ENCODE data around the gene TAF11L4. TPM values are rescaled to one million over a fixed set of nuclear protein-coding genes. Genes with fewer than 3 reads are reported as not detected.
"Not testable (repeated sequence)": the region's sequence is repeated elsewhere in the genome, so short reads cannot be mapped to it uniquely, and the experiment has no call there.

The TAF11L4 gene
- total RNA-seq, 1 experiment from 2014 or later, result not detected

DNA sequence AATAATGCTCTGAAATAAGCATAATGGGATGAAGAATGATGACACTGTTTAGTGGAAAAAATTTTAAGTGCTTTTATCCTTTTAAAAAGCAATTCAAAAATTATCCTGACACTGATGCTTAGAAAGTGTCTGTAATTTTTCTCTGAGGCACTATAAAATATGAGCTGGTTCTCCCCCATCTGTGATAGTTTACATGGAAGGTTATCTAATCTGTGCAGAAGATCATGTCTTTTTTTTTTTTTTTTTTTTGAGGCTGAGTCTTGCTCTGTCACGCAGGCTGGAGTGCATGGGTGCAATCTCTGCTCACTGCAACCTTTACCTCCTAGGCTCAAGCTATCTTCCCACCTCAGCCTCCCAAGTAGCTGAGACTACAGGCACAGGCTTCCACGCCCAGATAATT is 38.8 kb upstream of the TAF11L4 start:
- no peaks in the 10 kb centered on the region for H3K36me3 ChIP-seq (ENCODE audit: control insufficient read depth, insufficient read depth, low read length)
- no peaks in the 10 kb centered on the region for H3K27me3 ChIP-seq (ENCODE audit: control insufficient read depth, insufficient read depth, low read length)
- no TSS peak for BruUV-seq (replicated peaks)
- intact Hi-C loops (cut with micrococcal nuclease; ENCODE audit: unreplicated experiment) (no loop called here), in situ Hi-C loops (cut with HindIII; ENCODE audit: low pct_unique_long_range_greater_than_20kb, low sequenced_read_pairs) (no loop called here)
- H3K27ac ChIP-seq (ENCODE audit: low read length), result no peak overlapping the region
- ChIA-PET CTCF (no interaction called here), POLR2A (no interaction called here)
- no peak for DNase-seq (ENCODE audit: low read depth, low spot score)
- TF ChIP-seq, protein P1, sequence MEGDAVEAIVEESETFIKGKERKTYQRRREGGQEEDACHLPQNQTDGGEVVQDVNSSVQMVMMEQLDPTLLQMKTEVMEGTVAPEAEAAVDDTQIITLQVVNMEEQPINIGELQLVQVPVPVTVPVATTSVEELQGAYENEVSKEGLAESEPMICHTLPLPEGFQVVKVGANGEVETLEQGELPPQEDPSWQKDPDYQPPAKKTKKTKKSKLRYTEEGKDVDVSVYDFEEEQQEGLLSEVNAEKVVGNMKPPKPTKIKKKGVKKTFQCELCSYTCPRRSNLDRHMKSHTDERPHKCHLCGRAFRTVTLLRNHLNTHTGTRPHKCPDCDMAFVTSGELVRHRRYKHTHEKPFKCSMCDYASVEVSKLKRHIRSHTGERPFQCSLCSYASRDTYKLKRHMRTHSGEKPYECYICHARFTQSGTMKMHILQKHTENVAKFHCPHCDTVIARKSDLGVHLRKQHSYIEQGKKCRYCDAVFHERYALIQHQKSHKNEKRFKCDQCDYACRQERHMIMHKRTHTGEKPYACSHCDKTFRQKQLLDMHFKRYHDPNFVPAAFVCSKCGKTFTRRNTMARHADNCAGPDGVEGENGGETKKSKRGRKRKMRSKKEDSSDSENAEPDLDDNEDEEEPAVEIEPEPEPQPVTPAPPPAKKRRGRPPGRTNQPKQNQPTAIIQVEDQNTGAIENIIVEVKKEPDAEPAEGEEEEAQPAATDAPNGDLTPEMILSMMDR (IDR thresholded peaks at IDR 0.05), result no peak
- TF ChIP-seq POLR2AphosphoS5 (IDR thresholded peaks at IDR 0.05; ENCODE audit: low read depth, low read length) (no peak), SIN3A (IDR thresholded peaks at IDR 0.05; ENCODE audit: borderline replicate concordance, insufficient read depth, low read depth, low read length) (no peak), REST (IDR thresholded peaks at IDR 0.05; ENCODE audit: insufficient read depth in 1 of 2, low read depth in 2 of 2, low read length in 1 of 2) (no peak), TCF7L2 (IDR thresholded peaks at IDR 0.05; ENCODE audit: low read depth, low read length) (no peak)
- H3K9me3 ChIP-seq (ENCODE audit: control insufficient read depth, insufficient read depth, low read depth, low read length), result no peaks in the 10 kb centered on the region
- H3K4me1 ChIP-seq (ENCODE audit: control insufficient read depth, insufficient read depth, low read length), result no peaks in the 10 kb centered on the region
- no peak overlapping the region for H3K4me3 ChIP-seq (ENCODE audit: low read depth in 2 of 2, low read length in 2 of 2)
- no peak for ATAC-seq

DNA sequence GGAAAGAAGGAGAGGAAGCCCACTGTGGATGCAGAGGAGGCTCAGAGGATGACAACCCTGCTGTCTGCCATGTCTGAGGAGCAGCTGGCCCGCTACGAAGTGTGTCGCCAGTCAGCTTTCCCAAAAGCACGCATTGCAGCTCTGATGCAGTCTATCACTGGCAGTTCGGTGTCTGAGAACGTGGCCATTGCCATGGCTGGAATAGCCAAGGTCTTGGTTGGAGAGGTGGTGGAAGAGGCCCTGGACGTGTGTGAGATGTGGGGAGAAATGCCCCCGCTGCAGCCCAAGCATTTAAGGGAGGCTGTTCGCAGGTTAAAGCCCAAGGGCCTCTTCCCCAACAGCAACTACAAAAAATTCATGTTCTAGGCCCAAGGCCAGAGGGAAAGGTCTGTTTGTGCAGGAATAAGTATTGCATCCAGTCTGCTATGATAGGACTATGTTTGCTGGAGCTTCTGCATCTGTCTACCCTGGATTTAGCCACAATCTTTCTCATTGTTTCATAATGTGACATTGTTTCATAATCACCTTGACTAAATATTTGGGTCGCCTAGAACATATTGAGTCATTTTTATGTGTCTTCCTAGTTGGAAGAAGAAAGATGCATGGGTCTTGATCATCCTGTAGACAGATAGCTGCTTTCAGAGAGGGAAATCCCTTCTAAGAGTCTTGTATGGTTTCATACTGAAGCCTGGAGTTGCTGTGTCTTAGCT is 35.0 kb upstream of the TAF11L4 start:
- POLR2A ChIA-PET; H3K36me3 ChIP-seq (ENCODE audit: control insufficient read depth, insufficient read depth, low read length); in situ Hi-C loops (cut with HindIII; ENCODE audit: low pct_unique_long_range_greater_than_20kb, low sequenced_read_pairs); H3K4me3 ChIP-seq (ENCODE audit: low read depth in 2 of 2, low read length in 2 of 2); BruUV-seq (replicated peaks); H3K27me3 ChIP-seq (ENCODE audit: control insufficient read depth, insufficient read depth, low read length); H3K27ac ChIP-seq (ENCODE audit: low read length); DNase-seq (ENCODE audit: low read depth, low spot score); CTCF ChIA-PET; H3K4me1 ChIP-seq (ENCODE audit: control insufficient read depth, insufficient read depth, low read length); H3K9me3 ChIP-seq (ENCODE audit: control insufficient read depth, insufficient read depth, low read depth, low read length); intact Hi-C loops (cut with micrococcal nuclease; ENCODE audit: unreplicated experiment); ATAC-seq: not testable (repeated sequence)

GRCh38 chr5:17487174-17487512 is 34.5 kb upstream of the TAF11L4 start:
- Histone ChIP-seq H3K4me1 (ENCODE audit: control insufficient read depth, insufficient read depth, low read length) (no peaks in the 10 kb centered on the region), H3K4me3 (ENCODE audit: low read depth in 2 of 2, low read length in 2 of 2) (no peak overlapping the region), H3K36me3 (ENCODE audit: control insufficient read depth, insufficient read depth, low read length) (no peaks in the 10 kb centered on the region), H3K27ac (ENCODE audit: low read length) (no peak overlapping the region), H3K9me3 (ENCODE audit: control insufficient read depth, insufficient read depth, low read depth, low read length) (no peaks in the 10 kb centered on the region), H3K27me3 (ENCODE audit: control insufficient read depth, insufficient read depth, low read length) (no peaks in the 10 kb centered on the region)
- DNase-seq (ENCODE audit: low read depth, low spot score) (no peak), ATAC-seq (no peak)
- TF ChIP-seq, protein P1 (IDR thresholded peaks at IDR 0.05), result no peak
- TF ChIP-seq TCF7L2 (IDR thresholded peaks at IDR 0.05; ENCODE audit: low read depth, low read length) (no peak), POLR2AphosphoS5 (IDR thresholded peaks at IDR 0.05; ENCODE audit: low read depth, low read length) (no peak), REST (IDR thresholded peaks at IDR 0.05; ENCODE audit: insufficient read depth in 1 of 2, low read depth in 2 of 2, low read length in 1 of 2) (no peak), SIN3A (IDR thresholded peaks at IDR 0.05; ENCODE audit: borderline replicate concordance, insufficient read depth, low read depth, low read length) (no peak)
- BruUV-seq (replicated peaks), result no TSS peak
- in situ Hi-C loops (cut with HindIII; ENCODE audit: low pct_unique_long_range_greater_than_20kb, low sequenced_read_pairs), result no loop called here
- ChIA-PET POLR2A (no interaction called here), CTCF (no interaction called here)
- intact Hi-C loops (cut with micrococcal nuclease; ENCODE audit: unreplicated experiment), result no loop called here

Measured in Panc1 (cell line).